ENCODE measurements around the gene VTA1.
"Not testable (repeated sequence)": the region's sequence is repeated elsewhere in the genome, so short reads cannot be mapped to it uniquely, and the experiment has no call there.

Gene VTA1

GRCh38 chr6:142146828-142147662 is at the start of gene VTA1, which contains the start of gene NMBR:
Gene VTA1 (plus strand): TSS chr6:142147263. CDS start chr6:142147288, 25 bp downstream.
Gene NMBR (minus strand): TSS chr6:142147122. CDS start chr6:142088658, 58,464 bp downstream.
- FAIRE-seq: peak; percentile 99

- FAIRE-seq: not testable (repeated sequence)
Observed at GRCh38 chr6:142104820-142105219, 42.2 kb upstream of the VTA1 start.

GRCh38 chr6:142110820-142111219 is 36.2 kb upstream of the VTA1 start:
- FAIRE-seq: not testable (repeated sequence)

GRCh38 chr6:142112451-142113061 is 34.5 kb upstream of the VTA1 start:
- peak; percentile 94 for FAIRE-seq

GRCh38 chr6:142117366-142117765 is 29.7 kb upstream of the VTA1 start:
- FAIRE-seq: no peak

- FAIRE-seq: no peak
Observed at GRCh38 chr6:142118328-142118727, 28.7 kb upstream of the VTA1 start.

GRCh38 chr6:142118925-142119324 is 28.1 kb upstream of the VTA1 start:
- no peak for FAIRE-seq

- FAIRE-seq: no peak
Observed at GRCh38 chr6:142121342-142121741, 25.7 kb upstream of the VTA1 start.

- FAIRE-seq: no peak
Observed at GRCh38 chr6:142130814-142131213, 16.2 kb upstream of the VTA1 start.

GRCh38 chr6:142132625-142133024 is 14.4 kb upstream of the VTA1 start, which contains the start of gene GJE1:
Gene GJE1 (plus strand): TSS chr6:142132925. CDS start chr6:142133159, 234 bp downstream.
- no peak for FAIRE-seq

- FAIRE-seq: no peak
Observed at GRCh38 chr6:142138876-142139275, 8.2 kb upstream of the VTA1 start.

GRCh38 chr6:142141531-142141930 is 5.5 kb upstream of the VTA1 start:
- not testable (repeated sequence) for FAIRE-seq

- peak; percentile 6 for FAIRE-seq
Observed at GRCh38 chr6:142152746-142153145, 5.7 kb downstream of the VTA1 start.

GRCh38 chr6:142153196-142153595 is 6.1 kb downstream of the VTA1 start:
- peak; percentile 47 for FAIRE-seq

- no peak for FAIRE-seq
Observed at GRCh38 chr6:142154336-142154735, 7.3 kb downstream of the VTA1 start.

GRCh38 chr6:142155091-142155490 is 8.0 kb downstream of the VTA1 start:
- peak; percentile 44 for FAIRE-seq

- peak; percentile 93 for FAIRE-seq
Observed at GRCh38 chr6:142155895-142156757, 9.1 kb downstream of the VTA1 start.

GRCh38 chr6:142156758-142157068 is 9.7 kb downstream of the VTA1 start:
- not testable (repeated sequence) for FAIRE-seq

- FAIRE-seq: no peak
Observed at GRCh38 chr6:142162780-142163179, 15.7 kb downstream of the VTA1 start.

- no peak for FAIRE-seq
Observed at GRCh38 chr6:142165227-142165626, 18.2 kb downstream of the VTA1 start.

- no peak for FAIRE-seq
Observed at GRCh38 chr6:142167071-142167470, 20.0 kb downstream of the VTA1 start.

GRCh38 chr6:142167486-142167885 is 20.4 kb downstream of the VTA1 start:
- FAIRE-seq: no peak

GRCh38 chr6:142171351-142171750 is 24.3 kb downstream of the VTA1 start:
- FAIRE-seq: no peak
